Measurements from ENCODE around the gene HOXD12. TPM values are rescaled to one million over a fixed set of nuclear protein-coding genes. Genes with fewer than 3 reads are reported as not detected.

The HOXD12 gene
- total RNA-seq, 1 experiment from 2014 or later, result 0.58 TPM

GRCh38 chr2:176109946-176110345, 10.4 kb downstream of the HOXD12 start:
- POLR2A ChIA-PET (ENCODE audit: low non-redundant PET), result interaction anchor here (0.6 to 1.1 kb wide), 2 partner anchors 17 to 562 kb away, joined by 3 to 4 read pairs; no protein-coding TSS in a partner anchor
- Histone ChIP-seq H3K36me3 (ENCODE audit: insufficient read depth, low read length, poor library complexity, severe bottlenecking) (peaks cover 60% of the 10 kb centered on the region), H3K9me3 (ENCODE audit: low read depth, low read length, poor library complexity, severe bottlenecking) (no peaks in the 10 kb centered on the region), H3K27ac (ENCODE audit: low read depth, low read length, poor library complexity, severe bottlenecking) (peak overlapping the region; percentile 86), H3K4me3 (ENCODE audit: low read depth, low read length, poor library complexity, severe bottlenecking) (peak overlapping the region; percentile 73), H3K4me1 (ENCODE audit: insufficient read depth, low read length, poor library complexity, severe bottlenecking) (peaks cover 3% of the 10 kb centered on the region), H3K27me3 (replicated peaks; ENCODE audit: insufficient read depth, low read depth, low read length, poor library complexity) (no peaks in the 10 kb centered on the region)
- CTCF ChIA-PET, result interaction anchor here (0.7 to 2.4 kb wide), 5 partner anchors 12 to 1039 kb away, joined by 3 to 7 read pairs (median 4); partner anchors contain the start of gene HOXD9
- BruUV-seq (replicated peaks), result no TSS peak
- intact Hi-C loops (cut with micrococcal nuclease; ENCODE audit: unreplicated experiment), result no loop called here
- DNase-seq (ENCODE audit: low spot score), result no peak
- TF ChIP-seq EZH2 (IDR thresholded peaks at IDR 0.05; ENCODE audit: borderline replicate concordance, low read depth, low read length, poor library complexity, severe bottlenecking) (no peak), CTCF (conservative IDR thresholded peaks at IDR 0.05; ENCODE audit: low read depth, low read length) (no peak)

- H3K4me1 ChIP-seq (ENCODE audit: insufficient read depth, low read length, poor library complexity, severe bottlenecking), result peaks cover 3% of the 10 kb centered on the region
- no peak for TF ChIP-seq EZH2 (IDR thresholded peaks at IDR 0.05; ENCODE audit: borderline replicate concordance, low read depth, low read length, poor library complexity, severe bottlenecking)
- no peak for TF ChIP-seq CTCF (conservative IDR thresholded peaks at IDR 0.05; ENCODE audit: low read depth, low read length)
- ChIA-PET POLR2A (ENCODE audit: low non-redundant PET) (interaction anchor here (0.6 to 1.1 kb wide), 3 partner anchors 16 to 1250 kb away, joined by 3 to 4 read pairs (median 3); no protein-coding TSS in a partner anchor), CTCF (interaction anchor here (0.7 to 2.4 kb wide), 7 partner anchors 11 to 1038 kb away, joined by 3 to 7 read pairs (median 4); partner anchors contain the start of gene HOXD9)
- intact Hi-C loops (cut with micrococcal nuclease; ENCODE audit: unreplicated experiment), result no loop called here
- H3K9me3 ChIP-seq (ENCODE audit: low read depth, low read length, poor library complexity, severe bottlenecking), result no peaks in the 10 kb centered on the region
- no peak for DNase-seq (ENCODE audit: low spot score)
- no TSS peak for BruUV-seq (replicated peaks)
- peaks cover 60% of the 10 kb centered on the region for H3K36me3 ChIP-seq (ENCODE audit: insufficient read depth, low read length, poor library complexity, severe bottlenecking)
- peak overlapping the region; percentile 73 for H3K4me3 ChIP-seq (ENCODE audit: low read depth, low read length, poor library complexity, severe bottlenecking)
- peak overlapping the region; percentile 88 for H3K27ac ChIP-seq (ENCODE audit: low read depth, low read length, poor library complexity, severe bottlenecking)
- H3K27me3 ChIP-seq (replicated peaks; ENCODE audit: insufficient read depth, low read depth, low read length, poor library complexity), result no peaks in the 10 kb centered on the region
These were observed 11.1 kb downstream of the HOXD12 start for GRCh38 chr2:176110415-176111308.

- DNase-seq (ENCODE audit: low spot score), result peak; percentile 91
These were observed 11.7 kb downstream of the HOXD12 start for GRCh38 chr2:176111309-176111663.

More at GRCh38 chr2:176111309-176111663, 11.7 kb downstream of the HOXD12 start:
- Histone ChIP-seq H3K36me3 (ENCODE audit: insufficient read depth, low read length, poor library complexity, severe bottlenecking) (peaks cover 61% of the 10 kb centered on the region), H3K4me3 (ENCODE audit: low read depth, low read length, poor library complexity, severe bottlenecking) (peak overlapping the region; percentile 73), H3K27ac (ENCODE audit: low read depth, low read length, poor library complexity, severe bottlenecking) (peak overlapping the region; percentile 88), H3K4me1 (ENCODE audit: insufficient read depth, low read length, poor library complexity, severe bottlenecking) (peaks cover 3% of the 10 kb centered on the region), H3K27me3 (replicated peaks; ENCODE audit: insufficient read depth, low read depth, low read length, poor library complexity) (no peaks in the 10 kb centered on the region), H3K9me3 (ENCODE audit: low read depth, low read length, poor library complexity, severe bottlenecking) (no peaks in the 10 kb centered on the region)
- intact Hi-C loops (cut with micrococcal nuclease; ENCODE audit: unreplicated experiment), result no loop called here
- no TSS peak for BruUV-seq (replicated peaks)
- ChIA-PET POLR2A (ENCODE audit: low non-redundant PET) (interaction anchor here (1.1 kb wide), 1 partner anchor 15 kb away, joined by 4 read pairs; no protein-coding TSS in a partner anchor), CTCF (interaction anchor here (0.5 to 2.4 kb wide), 6 partner anchors 11 to 543 kb away, joined by 3 to 7 read pairs (median 4); partner anchors contain the start of gene HOXD9)
- no peak for TF ChIP-seq EZH2 (IDR thresholded peaks at IDR 0.05; ENCODE audit: borderline replicate concordance, low read depth, low read length, poor library complexity, severe bottlenecking)
- peak; percentile 96 for TF ChIP-seq CTCF (conservative IDR thresholded peaks at IDR 0.05; ENCODE audit: low read depth, low read length)
